Measurements from ENCODE around the gene WASF2. TPM values are rescaled to one million over a fixed set of nuclear protein-coding genes. Genes with fewer than 3 reads are reported as not detected.

The WASF2 gene
- total RNA-seq, 6 experiments from 2014 or later: 18.4 to 38.1 (median 26.5) TPM

GRCh38 chr1:27535386-27535785, 45.4 kb upstream of the WASF2 start:
- no peak for TF ChIP-seq CTCF (IDR thresholded peaks at IDR 0.05)
- TF ChIP-seq POLR2A (IDR thresholded peaks at IDR 0.05): no peak
- DNase-seq: no peak
- intact Hi-C loops (cut with DNase I): no loop called here
- ATAC-seq: no peak
- H3K9me3 ChIP-seq: no peaks in the 10 kb centered on the region
- 51% methylated on average over 2 of the region's 2 CpGs for WGBS (ENCODE audit: insufficient coverage, low coverage, low lambda C conversion rate, missing lambda C conversion rate)
- no peak overlapping the region for H3K4me3 ChIP-seq
- no peaks in the 10 kb centered on the region for H3K4me1 ChIP-seq
- no peak overlapping the region for H3K27ac ChIP-seq
- H3K36me3 ChIP-seq: no peaks in the 10 kb centered on the region
- no peaks in the 10 kb centered on the region for H3K27me3 ChIP-seq

- ATAC-seq (no peak), DNase-seq (no peak)
- WGBS (ENCODE audit: insufficient coverage, low coverage, low lambda C conversion rate, missing lambda C conversion rate): 81% methylated on average over 13 of the region's 14 CpGs
- H3K36me3 ChIP-seq: no peaks in the 10 kb centered on the region
- no peak overlapping the region for H3K27ac ChIP-seq
- peaks cover 0 to 11% (median 0%) of the 10 kb centered on the region in 4 donors for H3K4me1 ChIP-seq
- H3K4me3 ChIP-seq: no peak overlapping the region
- no peaks in the 10 kb centered on the region for H3K9me3 ChIP-seq
- TF ChIP-seq POLR2A (IDR thresholded peaks at IDR 0.05) (no peak), CTCF (IDR thresholded peaks at IDR 0.05) (no peak)
- intact Hi-C loops (cut with DNase I): no loop called here
- no peaks in the 10 kb centered on the region for H3K27me3 ChIP-seq
Measured at GRCh38 chr1:27531959-27532685, 42.2 kb upstream of the WASF2 start.

- intact Hi-C loops (cut with DNase I): no loop called here
- Histone ChIP-seq H3K27ac (no peak overlapping the region), H3K4me3 (no peak overlapping the region), H3K4me1 (peaks cover 0 to 11% (median 0%) of the 10 kb centered on the region in 4 donors), H3K27me3 (no peaks in the 10 kb centered on the region), H3K36me3 (no peaks in the 10 kb centered on the region), H3K9me3 (no peaks in the 10 kb centered on the region)
- DNase-seq: no peak
- WGBS (ENCODE audit: insufficient coverage, low coverage, low lambda C conversion rate, missing lambda C conversion rate): no CpG with 5 or more reads among the region's 10 CpGs
- ATAC-seq: no peak
- TF ChIP-seq POLR2A (IDR thresholded peaks at IDR 0.05) (no peak), CTCF (IDR thresholded peaks at IDR 0.05) (no peak)
Measured at GRCh38 chr1:27530192-27530591, 40.2 kb upstream of the WASF2 start.

- intact Hi-C loops (cut with DNase I): no loop called here
- Histone ChIP-seq H3K4me1 (peaks cover 0 to 11% (median 0%) of the 10 kb centered on the region in 4 donors), H3K9me3 (no peaks in the 10 kb centered on the region)
Measured at GRCh38 chr1:27529704-27530018, 39.7 kb upstream of the WASF2 start.

More at GRCh38 chr1:27529704-27530018, 39.7 kb upstream of the WASF2 start:
- no peak for ATAC-seq
- no peak overlapping the region for H3K27ac ChIP-seq
- 76% methylated on average over 4 of the region's 5 CpGs for WGBS (ENCODE audit: insufficient coverage, low coverage, low lambda C conversion rate, missing lambda C conversion rate)
- TF ChIP-seq POLR2A (IDR thresholded peaks at IDR 0.05): no peak
- no peak for TF ChIP-seq CTCF (IDR thresholded peaks at IDR 0.05)
- DNase-seq: no peak
- no peaks in the 10 kb centered on the region for H3K27me3 ChIP-seq
- H3K4me3 ChIP-seq: no peak overlapping the region
- H3K36me3 ChIP-seq: no peaks in the 10 kb centered on the region

Measured in right lobe of liver (tissue), 6 donors.